A673 (cell line): ENCODE measurements around the gene SCNN1A. TPM values are rescaled to one million over a fixed set of nuclear protein-coding genes. Genes with fewer than 3 reads are reported as not detected.

ENCODE experiments used
- BruUV-seq: library from RNA; stranded (reverse); fragments of 400-500 nt; replicated peaks from 2 replicates; lab custom pipeline; 2021; lab: Mats Ljungman, UMichigan
- CTCF ChIA-PET: fragments of 300-600 bp; sonication (Branson Sonifier 250); formaldehyde crosslinking; loops from one replicate; lab custom pipeline; 2022; ENCODE audit warnings: antibody characterized with exemption; lab: Charles Lee
- POLR2A ChIA-PET: fragments of 300-600 bp; sonication (Branson Sonifier 250); formaldehyde crosslinking; loops from one replicate; lab custom pipeline; 2022; ENCODE audit warnings: antibody characterized with exemption; ENCODE audit not compliant: low non-redundant PET; lab: Charles Lee
- DNase-seq: peaks from one replicate; pipeline ENCODE4 v3.0.0-alpha.2; 2015; ENCODE audit warnings: low spot score
- H3K27ac ChIP-seq: fragments of 200-600 bp; sonication (generic); 2 replicates; pipeline ENCODE4 v1.5.1; 2016; ENCODE audit warnings: mixed run types, low read depth, mild to moderate bottlenecking, mixed read lengths, antibody characterized with exemption, low read length; ENCODE audit not compliant: poor library complexity, severe bottlenecking
- H3K27me3 ChIP-seq: fragments of 200-600 bp; sonication (generic); replicated peaks from 2 replicates; pipeline ENCODE4 v1.6.1; 2017; ENCODE audit warnings: mixed run types, low read depth, mild to moderate bottlenecking, mixed read lengths, antibody characterized with exemption, low read length; ENCODE audit not compliant: insufficient read depth, poor library complexity
- H3K36me3 ChIP-seq: fragments of 200-600 bp; sonication (generic); 2 replicates; pipeline ENCODE4 v1.6.1; 2016; ENCODE audit warnings: mixed run types, mild to moderate bottlenecking, mixed read lengths, antibody characterized with exemption, low read length; ENCODE audit not compliant: insufficient read depth, poor library complexity, severe bottlenecking
- H3K4me1 ChIP-seq: fragments of 200-600 bp; sonication (generic); 2 replicates; pipeline ENCODE4 v1.6.1; 2017; ENCODE audit warnings: mixed run types, mild to moderate bottlenecking, mixed read lengths, antibody characterized with exemption, low read length; ENCODE audit not compliant: insufficient read depth, poor library complexity, severe bottlenecking
- H3K4me3 ChIP-seq: fragments of 200-600 bp; sonication (generic); 2 replicates; pipeline ENCODE4 v1.5.1; 2016; ENCODE audit warnings: low read depth, mixed run types, mild to moderate bottlenecking, mixed read lengths, low read length; ENCODE audit not compliant: poor library complexity, severe bottlenecking
- H3K9me3 ChIP-seq: fragments of 200-600 bp; sonication (generic); 2 replicates; pipeline ENCODE4 v1.6.1; 2016; ENCODE audit warnings: mixed run types, low read depth, mild to moderate bottlenecking, mixed read lengths, antibody characterized with exemption, low read length; ENCODE audit not compliant: poor library complexity, severe bottlenecking
- EZH2 ChIP-seq: fragments of 200-600 bp; sonication (generic); IDR thresholded peaks from 2 replicates; pipeline ENCODE4 v1.6.1; 2017; ENCODE audit warnings: borderline replicate concordance, low read depth, mild to moderate bottlenecking, mixed read lengths, antibody characterized with exemption, low read length; ENCODE audit not compliant: poor library complexity, severe bottlenecking
- intact Hi-C: fragments of 100-400 bp; cut with micrococcal nuclease; formaldehyde crosslinking; loops from one replicate; pipeline ENCODE4 v1.10.0; 2022; ENCODE audit not compliant: unreplicated experiment
- total RNA-seq: library from RNA; stranded (reverse); gene quantifications from 2 replicates; pipeline ENCODE4 v1.2.3, GENCODE V29; 2021
- TF ChIP-seq, protein P1 (sequence below): fragments of 300-800, 200-600 bp; sonication (generic); conservative IDR thresholded peaks from 2 replicates; pipeline ENCODE4 v1.5.1; 2017; ENCODE audit warnings: low read depth, mild to moderate bottlenecking, antibody characterized with exemption, low read length, moderate library complexity, mixed read lengths

Gene SCNN1A
- total RNA-seq, 1 experiment from 2014 or later, result not detected

DNA sequence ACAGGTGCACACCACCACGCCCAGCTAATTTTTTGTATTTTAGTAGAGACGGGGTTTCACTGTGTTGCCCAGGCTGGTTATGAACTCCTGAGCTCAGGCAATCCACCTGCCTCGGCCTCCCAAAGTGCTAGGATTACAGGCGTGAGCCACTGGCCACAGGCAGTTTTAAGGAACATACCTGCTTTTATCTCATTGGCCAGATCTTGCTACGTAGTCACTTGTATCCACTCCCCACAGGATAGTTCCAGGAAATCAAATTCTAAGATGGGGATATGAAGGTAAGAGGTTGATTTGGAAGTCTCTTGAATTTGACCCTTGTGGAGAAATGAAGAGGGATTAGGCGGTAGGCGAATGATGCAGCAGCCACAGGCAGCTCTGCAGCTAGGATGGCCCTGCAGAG, 73.6 kb downstream of the SCNN1A start:
- Histone ChIP-seq H3K27me3 (no peaks in the 10 kb centered on the region), H3K9me3 (no peaks in the 10 kb centered on the region), H3K27ac (no peak overlapping the region), H3K36me3 (no peaks in the 10 kb centered on the region), H3K4me3 (no peak overlapping the region), H3K4me1 (no peaks in the 10 kb centered on the region)
- TF ChIP-seq, protein P1, sequence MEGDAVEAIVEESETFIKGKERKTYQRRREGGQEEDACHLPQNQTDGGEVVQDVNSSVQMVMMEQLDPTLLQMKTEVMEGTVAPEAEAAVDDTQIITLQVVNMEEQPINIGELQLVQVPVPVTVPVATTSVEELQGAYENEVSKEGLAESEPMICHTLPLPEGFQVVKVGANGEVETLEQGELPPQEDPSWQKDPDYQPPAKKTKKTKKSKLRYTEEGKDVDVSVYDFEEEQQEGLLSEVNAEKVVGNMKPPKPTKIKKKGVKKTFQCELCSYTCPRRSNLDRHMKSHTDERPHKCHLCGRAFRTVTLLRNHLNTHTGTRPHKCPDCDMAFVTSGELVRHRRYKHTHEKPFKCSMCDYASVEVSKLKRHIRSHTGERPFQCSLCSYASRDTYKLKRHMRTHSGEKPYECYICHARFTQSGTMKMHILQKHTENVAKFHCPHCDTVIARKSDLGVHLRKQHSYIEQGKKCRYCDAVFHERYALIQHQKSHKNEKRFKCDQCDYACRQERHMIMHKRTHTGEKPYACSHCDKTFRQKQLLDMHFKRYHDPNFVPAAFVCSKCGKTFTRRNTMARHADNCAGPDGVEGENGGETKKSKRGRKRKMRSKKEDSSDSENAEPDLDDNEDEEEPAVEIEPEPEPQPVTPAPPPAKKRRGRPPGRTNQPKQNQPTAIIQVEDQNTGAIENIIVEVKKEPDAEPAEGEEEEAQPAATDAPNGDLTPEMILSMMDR, result no peak
- no peak for TF ChIP-seq EZH2
- CTCF ChIA-PET, result no interaction called here
- POLR2A ChIA-PET, result no interaction called here
- BruUV-seq, result no TSS peak
- intact Hi-C loops, result no loop called here
- DNase-seq, result no peak

DNA sequence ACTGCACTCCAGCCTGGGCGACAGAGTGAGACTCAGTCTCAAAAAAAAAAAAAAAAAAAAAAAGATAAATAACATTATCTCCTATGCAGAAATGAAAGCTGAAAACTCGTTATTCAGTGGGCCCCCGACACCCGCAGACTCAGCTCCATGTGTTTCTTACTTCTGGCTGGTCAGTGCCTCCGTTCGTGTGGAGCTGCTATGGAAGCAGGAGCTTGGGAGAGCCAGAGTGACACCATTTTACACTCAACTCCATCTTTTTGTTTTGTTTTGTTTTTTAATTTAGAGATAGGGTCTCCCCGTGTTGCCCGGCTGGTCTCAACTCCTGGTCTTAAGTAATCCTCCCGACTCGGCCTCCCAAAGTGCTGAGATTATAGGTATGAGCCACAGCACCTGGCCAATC, 78.2 kb downstream of the SCNN1A start:
- no peaks in the 10 kb centered on the region for H3K27me3 ChIP-seq
- no peak overlapping the region for H3K4me3 ChIP-seq
- no TSS peak for BruUV-seq
- TF ChIP-seq, protein P1, result no peak
- no peak for TF ChIP-seq EZH2
- CTCF ChIA-PET, result no interaction called here
- H3K36me3 ChIP-seq, result no peaks in the 10 kb centered on the region
- POLR2A ChIA-PET, result no interaction called here
- H3K9me3 ChIP-seq, result no peaks in the 10 kb centered on the region
- no peaks in the 10 kb centered on the region for H3K4me1 ChIP-seq
- H3K27ac ChIP-seq, result no peak overlapping the region
- intact Hi-C loops, result no loop called here
- DNase-seq, result no peak

Other genes starting within 250 kb of the SCNN1A start
- 2.8 TPM in 2 replicates for gene CD9, start 175.2 kb downstream of the SCNN1A start, total RNA-seq
- 1.0 TPM in 1 of 2 replicates, not detected in the other for gene PLEKHG6, start 64.9 kb downstream of the SCNN1A start, total RNA-seq
- gene TNFRSF1A, start 33.5 kb downstream of the SCNN1A start, total RNA-seq, result 82.6 and 91.5 TPM in 2 replicates
- 25.7 and 27.5 TPM in 2 replicates for gene LTBR, start 8.6 kb upstream of the SCNN1A start, total RNA-seq
- gene CD27, start 69.4 kb upstream of the SCNN1A start, total RNA-seq, result not detected in 2 replicates
- 6.9 and 7.4 TPM in 2 replicates for gene TAPBPL, start 76.5 kb upstream of the SCNN1A start, total RNA-seq
- 10.0 and 10.9 TPM in 2 replicates for gene VAMP1, start 95.1 kb upstream of the SCNN1A start, total RNA-seq
- 378 and 401 TPM in 2 replicates for gene MRPL51, start 117.7 kb upstream of the SCNN1A start, total RNA-seq
- gene NCAPD2, start 118.5 kb upstream of the SCNN1A start, total RNA-seq, result 125 and 128 TPM in 2 replicates
- gene GAPDH, start 159.0 kb upstream of the SCNN1A start, total RNA-seq, result 5,579 and 5,657 TPM in 2 replicates
- gene IFFO1, start 180.5 kb upstream of the SCNN1A start, total RNA-seq, result 16.0 and 16.9 TPM in 2 replicates
- gene NOP2, start 192.7 kb upstream of the SCNN1A start, total RNA-seq, result 131 and 177 TPM in 2 replicates
- gene CHD4, start 231.8 kb upstream of the SCNN1A start, total RNA-seq, result 281 and 296 TPM in 2 replicates